Skeletal muscle satellite cell (primary cell): ENCODE results near the gene CCDC141.

Experiments
- H3K27me3 ChIP-seq: 2 replicates; pipeline ENCODE4 v1.7.0; 2013; ENCODE audit warnings: low read length; ENCODE audit not compliant: control insufficient read depth, insufficient read depth
- H3K36me3 ChIP-seq: 2 replicates; pipeline ENCODE4 v1.7.0; 2013; ENCODE audit warnings: mild to moderate bottlenecking, control low read depth, low read length; ENCODE audit not compliant: insufficient read depth
- H3K4me1 ChIP-seq: 2 replicates; pipeline ENCODE4 v1.7.0; 2013; ENCODE audit warnings: low read length; ENCODE audit not compliant: control insufficient read depth, insufficient read depth
- H3K4me2 ChIP-seq: 2 replicates; pipeline ENCODE4 v1.7.0; 2013; ENCODE audit warnings: mild to moderate bottlenecking, low read length
- H3K4me3 ChIP-seq: 2 replicates; pipeline ENCODE4 v1.7.0; 2013; ENCODE audit warnings: low read length
- H3K9ac ChIP-seq: 2 replicates; pipeline ENCODE4 v1.7.0; 2013; ENCODE audit warnings: mild to moderate bottlenecking, low read depth, low read length, moderate library complexity
- H3K9me3 ChIP-seq: replicated peaks from 2 replicates; pipeline ENCODE4 v1.7.0; 2013; ENCODE audit warnings: mild to moderate bottlenecking, control low read depth, low read length

The CCDC141 gene

DNA sequence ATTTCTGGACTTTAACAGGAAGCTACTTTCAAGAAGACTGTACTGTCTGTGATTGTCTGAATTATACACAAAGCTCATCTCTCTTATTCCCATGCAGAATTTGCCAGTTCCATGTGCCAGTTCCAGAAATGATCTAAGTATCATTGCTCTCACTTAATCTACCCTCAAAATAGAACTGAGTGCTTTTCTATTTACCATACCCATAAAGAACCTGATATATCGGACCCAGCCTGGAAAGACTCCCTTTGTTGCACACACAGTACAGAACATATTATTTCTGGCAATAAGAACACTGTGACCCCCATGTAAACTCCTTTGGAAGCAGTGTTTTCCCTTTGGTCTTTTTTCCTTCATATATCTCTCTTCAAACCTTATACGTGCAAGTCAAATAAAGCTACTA is 140.4 kb downstream of the CCDC141 start:
- H3K4me1 ChIP-seq, result peaks cover 10% of the 10 kb centered on the region
- H3K4me2 ChIP-seq, result no peak overlapping the region
- H3K9ac ChIP-seq, result no peak overlapping the region
- H3K4me3 ChIP-seq, result no peak overlapping the region
- H3K27me3 ChIP-seq, result peaks cover 3% of the 10 kb centered on the region
- no peaks in the 10 kb centered on the region for H3K36me3 ChIP-seq
- H3K9me3 ChIP-seq, result no peaks in the 10 kb centered on the region

DNA sequence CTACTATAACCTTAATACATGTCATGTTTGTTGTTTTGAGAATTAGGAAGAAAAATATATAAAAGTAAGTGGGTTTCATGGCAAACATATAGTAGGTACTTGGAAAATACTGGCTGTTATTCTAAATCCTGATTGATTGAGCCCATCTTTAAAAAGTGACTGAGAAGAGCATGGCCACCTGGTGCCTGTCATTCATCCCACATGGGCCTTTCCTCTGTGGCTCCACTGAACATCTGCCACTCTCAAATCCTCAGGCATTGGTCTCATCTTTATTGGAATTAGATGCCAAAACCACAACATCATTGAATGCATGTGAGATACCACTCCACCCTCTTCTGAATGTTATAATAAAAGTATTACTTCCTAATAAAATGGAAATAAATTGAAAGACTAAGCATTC is 141.1 kb downstream of the CCDC141 start:
- Histone ChIP-seq H3K9ac (no peak overlapping the region), H3K4me1 (peaks cover 10% of the 10 kb centered on the region), H3K27me3 (peaks cover 3% of the 10 kb centered on the region), H3K4me3 (no peak overlapping the region), H3K9me3 (no peaks in the 10 kb centered on the region), H3K4me2 (no peak overlapping the region), H3K36me3 (no peaks in the 10 kb centered on the region)

DNA sequence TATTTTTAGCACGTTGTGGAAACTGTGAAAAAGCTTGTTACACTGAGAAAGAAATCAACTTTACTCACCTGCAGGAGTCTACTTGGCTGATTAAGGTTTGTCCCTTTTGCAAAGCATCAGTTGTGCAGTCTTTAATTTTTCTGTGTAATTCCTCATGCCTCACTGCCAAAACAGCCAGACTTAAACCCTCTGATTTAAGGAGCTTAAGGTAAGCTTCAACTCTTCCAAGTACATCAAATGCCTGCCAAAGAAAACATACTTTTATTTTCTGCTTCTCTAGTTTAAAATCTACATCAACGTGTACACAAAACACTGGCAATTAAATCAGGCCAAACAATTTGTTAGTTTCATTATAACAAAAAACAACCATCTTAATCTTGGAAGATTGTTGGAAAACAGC is 144.7 kb downstream of the CCDC141 start:
- Histone ChIP-seq H3K9ac (no peak overlapping the region), H3K36me3 (no peaks in the 10 kb centered on the region), H3K4me2 (no peak overlapping the region), H3K27me3 (peaks cover 3% of the 10 kb centered on the region), H3K4me1 (no peaks in the 10 kb centered on the region), H3K4me3 (no peak overlapping the region), H3K9me3 (no peaks in the 10 kb centered on the region)

DNA sequence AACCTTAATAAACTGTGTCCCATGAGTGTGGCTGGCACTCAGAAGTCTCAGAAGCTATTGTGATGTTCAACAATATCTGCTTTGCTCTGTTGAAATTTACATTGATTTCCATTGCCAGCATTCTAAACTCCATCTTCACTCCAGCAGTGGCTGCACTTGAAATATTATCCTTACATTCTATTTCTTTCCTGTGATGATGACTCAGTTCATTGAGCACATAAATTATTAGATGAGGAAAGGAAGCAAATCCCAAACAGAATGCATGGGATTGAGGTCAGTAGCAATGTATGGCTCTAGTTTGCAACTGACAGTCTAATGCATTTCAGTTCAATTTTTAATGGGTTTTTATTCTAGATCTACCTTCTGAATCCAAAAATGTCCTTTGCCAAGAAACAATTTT is 150.3 kb downstream of the CCDC141 start:
- no peaks in the 10 kb centered on the region for H3K36me3 ChIP-seq
- no peaks in the 10 kb centered on the region for H3K27me3 ChIP-seq
- no peak overlapping the region for H3K4me2 ChIP-seq
- H3K4me1 ChIP-seq, result peaks cover 3% of the 10 kb centered on the region
- H3K9ac ChIP-seq, result no peak overlapping the region
- H3K9me3 ChIP-seq, result no peaks in the 10 kb centered on the region
- no peak overlapping the region for H3K4me3 ChIP-seq

DNA sequence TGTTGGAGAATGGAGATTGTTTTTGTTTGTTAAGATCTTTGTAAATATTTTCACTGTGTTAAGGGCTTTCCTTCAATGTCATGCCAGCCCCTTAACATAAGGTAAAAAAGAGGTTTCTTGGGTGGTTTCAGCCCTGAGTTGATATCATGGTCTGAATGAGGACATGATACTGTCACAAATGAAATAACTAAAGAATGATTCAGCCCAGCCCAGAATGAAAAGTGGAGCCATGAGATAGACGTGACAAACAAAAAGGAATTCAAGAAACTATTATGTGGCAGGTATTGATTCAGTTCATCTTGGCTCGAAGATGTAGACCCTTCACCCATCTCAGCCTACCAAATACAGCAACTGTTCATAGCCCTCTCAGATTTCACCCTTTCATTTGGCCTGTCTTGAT is 154.1 kb downstream of the CCDC141 start:
- Histone ChIP-seq H3K9me3 (no peaks in the 10 kb centered on the region), H3K4me3 (no peak overlapping the region), H3K27me3 (no peaks in the 10 kb centered on the region), H3K9ac (no peak overlapping the region), H3K4me1 (peaks cover 3% of the 10 kb centered on the region), H3K36me3 (no peaks in the 10 kb centered on the region), H3K4me2 (no peak overlapping the region)

DNA sequence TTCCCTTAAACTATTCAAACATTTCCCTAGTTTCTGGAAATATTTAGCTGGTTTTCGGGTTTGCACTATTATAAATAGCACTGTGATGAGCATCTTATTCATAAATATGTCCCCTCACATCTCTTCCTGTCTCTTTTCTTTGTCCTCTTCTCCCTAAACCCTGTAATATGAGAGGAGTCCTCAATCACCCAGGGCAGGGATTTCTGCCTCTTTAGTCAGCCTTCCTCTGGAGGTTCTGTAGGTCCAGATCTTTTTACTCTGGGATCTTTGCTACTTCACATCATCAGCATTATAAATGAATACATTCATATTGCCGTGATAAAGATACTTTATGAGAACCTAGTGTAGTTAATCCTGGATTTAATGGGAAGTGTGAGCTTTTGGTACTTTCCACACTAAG is 154.8 kb downstream of the CCDC141 start:
- H3K36me3 ChIP-seq, result no peaks in the 10 kb centered on the region
- no peak overlapping the region for H3K9ac ChIP-seq
- no peaks in the 10 kb centered on the region for H3K9me3 ChIP-seq
- no peaks in the 10 kb centered on the region for H3K27me3 ChIP-seq
- H3K4me2 ChIP-seq, result no peak overlapping the region
- H3K4me3 ChIP-seq, result no peak overlapping the region
- H3K4me1 ChIP-seq, result peaks cover 3% of the 10 kb centered on the region

DNA sequence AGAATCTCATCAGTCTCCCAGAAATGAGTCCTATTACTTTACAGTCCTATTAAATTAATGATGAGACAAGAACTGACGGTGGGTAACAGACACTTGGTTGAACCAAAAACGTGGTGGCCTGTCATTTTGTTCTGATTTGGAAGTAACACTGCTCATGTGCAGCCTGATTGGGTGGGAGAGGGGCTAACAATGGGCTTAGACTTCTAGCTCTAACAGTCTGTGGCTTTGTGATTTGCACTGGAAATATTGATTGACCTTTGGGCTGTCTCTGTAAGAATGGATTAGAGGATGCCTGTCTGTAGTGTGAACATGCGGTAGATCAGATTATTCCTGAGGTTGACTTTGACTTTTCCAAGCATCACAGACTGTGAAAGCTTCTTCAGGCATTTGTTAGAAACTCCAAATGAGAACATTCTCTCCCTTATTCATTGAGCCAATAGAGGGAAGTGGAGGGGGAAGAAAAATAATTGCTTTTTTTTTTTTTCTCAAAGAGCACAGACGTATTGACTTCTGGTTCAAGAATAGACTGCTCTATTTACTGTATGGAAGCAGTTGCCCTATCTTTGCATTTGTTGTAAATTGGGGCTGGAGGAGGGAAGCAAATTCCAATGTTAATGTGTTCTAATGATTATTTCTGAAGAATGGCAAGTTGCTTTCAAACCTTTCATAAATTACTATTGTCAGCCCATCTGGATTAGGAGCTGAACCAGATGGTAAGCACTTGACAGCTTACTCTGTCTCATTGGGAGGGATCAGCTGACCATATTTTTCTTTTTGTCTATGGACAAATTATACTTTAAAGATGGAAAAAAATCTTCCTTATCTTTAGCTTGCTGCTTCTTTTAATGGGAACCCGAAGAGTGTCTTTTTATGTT is 156.9 kb downstream of the CCDC141 start:
- no peak overlapping the region for H3K4me3 ChIP-seq
- H3K4me2 ChIP-seq, result no peak overlapping the region
- peaks cover 3% of the 10 kb centered on the region for H3K4me1 ChIP-seq
- H3K9ac ChIP-seq, result no peak overlapping the region
- H3K9me3 ChIP-seq, result no peaks in the 10 kb centered on the region
- H3K36me3 ChIP-seq, result no peaks in the 10 kb centered on the region
- no peaks in the 10 kb centered on the region for H3K27me3 ChIP-seq

DNA sequence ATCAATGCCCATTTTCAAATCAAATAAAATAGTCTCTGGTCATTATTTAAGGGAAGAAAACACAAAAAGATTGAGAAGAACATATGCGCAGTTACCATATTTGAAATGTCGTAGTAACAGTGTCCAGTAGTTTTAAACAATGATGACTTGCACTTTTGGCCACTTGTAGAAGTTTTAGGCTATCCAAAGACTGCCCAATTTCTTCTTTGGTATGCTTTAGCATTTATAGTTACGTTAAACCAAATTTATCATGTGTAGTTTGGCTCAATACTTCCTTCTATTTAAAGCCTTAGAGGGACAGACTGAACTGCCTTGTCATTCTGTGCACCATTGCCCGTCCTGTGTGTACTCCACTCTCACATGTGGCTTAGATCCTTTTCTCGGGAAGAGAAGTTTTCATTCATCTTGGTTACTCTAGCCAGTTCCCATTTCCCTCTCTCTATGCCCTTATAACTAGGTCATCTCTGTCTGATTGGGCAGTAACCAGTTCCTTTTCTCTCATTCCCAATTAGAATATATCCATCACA is 157.9 kb downstream of the CCDC141 start:
- Histone ChIP-seq H3K36me3 (no peaks in the 10 kb centered on the region), H3K9me3 (no peaks in the 10 kb centered on the region), H3K4me1 (peaks cover 3% of the 10 kb centered on the region), H3K27me3 (no peaks in the 10 kb centered on the region), H3K4me3 (no peak overlapping the region), H3K9ac (no peak overlapping the region), H3K4me2 (no peak overlapping the region)

DNA sequence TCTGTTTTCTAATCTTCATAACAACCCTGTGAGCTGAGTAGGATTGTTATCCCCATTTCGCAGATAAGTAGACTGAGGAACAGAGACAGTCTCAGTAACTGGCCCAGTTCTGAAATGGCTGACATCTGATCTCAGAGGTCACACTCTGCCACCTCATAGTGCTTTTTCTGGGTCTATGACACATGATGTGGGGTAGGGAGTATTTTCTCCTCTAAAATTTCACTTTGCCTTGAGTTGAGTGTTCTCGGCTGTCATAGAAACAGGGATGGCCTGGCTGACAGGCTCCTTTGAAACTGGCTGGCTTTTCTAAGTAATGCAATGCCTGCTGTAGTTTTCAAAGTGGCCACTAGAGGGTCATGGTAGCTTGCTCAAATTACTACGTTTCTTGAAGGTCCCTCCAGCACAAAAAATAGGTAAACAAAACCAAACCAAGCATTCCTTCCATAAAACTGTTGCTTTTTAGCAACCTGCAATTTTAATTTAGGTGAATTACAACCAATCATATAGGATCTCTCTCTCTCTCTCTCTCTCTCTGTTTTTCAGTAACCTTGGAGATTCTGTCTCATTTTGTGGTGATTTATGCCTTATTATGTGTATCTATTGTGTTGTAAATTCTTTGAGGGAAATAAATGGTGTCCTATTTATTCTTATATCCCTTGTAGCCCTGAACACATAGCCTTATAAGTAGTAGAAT is 158.5 kb downstream of the CCDC141 start:
- Histone ChIP-seq H3K27me3 (no peaks in the 10 kb centered on the region), H3K9ac (no peak overlapping the region), H3K4me3 (no peak overlapping the region), H3K4me1 (peaks cover 3% of the 10 kb centered on the region), H3K36me3 (no peaks in the 10 kb centered on the region), H3K9me3 (no peaks in the 10 kb centered on the region), H3K4me2 (no peak overlapping the region)

DNA sequence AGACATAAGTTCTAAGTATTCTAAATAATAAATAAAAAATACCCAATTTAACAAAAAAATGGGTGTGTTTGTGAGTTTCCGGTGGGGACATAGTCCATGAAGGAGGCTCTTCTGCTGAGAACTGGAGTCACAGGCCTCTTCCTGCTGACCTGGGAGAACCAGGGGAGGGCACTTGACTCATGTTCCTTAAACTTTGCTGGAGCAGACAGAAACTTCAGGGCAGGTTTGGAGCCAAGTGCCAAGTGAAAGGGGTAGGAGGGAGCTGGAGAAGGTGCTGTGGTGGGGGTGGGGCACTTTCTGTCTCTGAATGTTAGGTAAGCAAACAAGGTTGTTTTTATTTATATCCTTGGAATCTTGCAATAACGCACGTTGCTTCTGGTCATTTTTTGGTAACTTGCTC is 163.9 kb downstream of the CCDC141 start:
- Histone ChIP-seq H3K36me3 (no peaks in the 10 kb centered on the region), H3K4me1 (peaks cover 21% of the 10 kb centered on the region), H3K27me3 (no peaks in the 10 kb centered on the region), H3K4me3 (no peak overlapping the region), H3K9me3 (no peaks in the 10 kb centered on the region), H3K9ac (no peak overlapping the region), H3K4me2 (no peak overlapping the region)

DNA sequence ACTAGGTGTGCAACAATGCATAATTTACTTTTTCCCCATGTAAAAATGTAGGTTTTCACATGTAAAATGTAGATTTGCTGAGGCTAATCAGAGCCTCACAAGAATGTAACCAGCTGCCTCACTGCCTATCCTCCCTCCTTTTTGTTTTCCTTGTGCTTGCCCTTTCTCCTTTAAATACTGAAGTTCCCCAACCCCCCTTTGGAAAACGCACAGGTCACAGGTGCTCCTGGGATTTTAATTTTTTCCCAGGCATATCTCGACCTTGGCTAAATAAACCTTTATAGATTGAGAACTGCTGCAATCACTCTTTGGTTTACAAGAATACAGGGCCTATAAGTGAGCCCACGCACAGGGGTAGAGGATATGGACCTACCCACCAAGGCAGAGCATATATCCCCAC is 165.5 kb downstream of the CCDC141 start:
- Histone ChIP-seq H3K36me3 (no peaks in the 10 kb centered on the region), H3K9ac (no peak overlapping the region), H3K27me3 (no peaks in the 10 kb centered on the region)

More for the DNA sequence above, 165.5 kb downstream of the CCDC141 start:
- no peak overlapping the region for H3K4me3 ChIP-seq
- no peak overlapping the region for H3K4me2 ChIP-seq
- no peaks in the 10 kb centered on the region for H3K9me3 ChIP-seq
- H3K4me1 ChIP-seq, result peaks cover 21% of the 10 kb centered on the region
